Endothelial cell of umbilical vein (primary cell): ENCODE data around the gene RASGEF1C.

ENCODE experiments used
- CTCF ChIP-seq, 2 donors: IDR thresholded peaks; 1 replicate in 1 of 2; 2 replicates in 1 of 2; pipeline ENCODE4 v1.5.1; 2011; ENCODE audit warnings: low read length in 2 of 2, mild to moderate bottlenecking in 2 of 2, moderate library complexity in 2 of 2, control low read depth in 1 of 2, inconsistent platforms in 1 of 2, low read depth in 1 of 2; ENCODE audit not compliant: insufficient read depth in 1 of 2; ENCODE audit errors: extremely low read depth in 1 of 2
- EZH2 ChIP-seq: IDR thresholded peaks from 2 replicates; pipeline ENCODE4 v1.6.1; 2012; ENCODE audit warnings: borderline replicate concordance, low read depth, mild to moderate bottlenecking, moderate library complexity, low read length, inconsistent platforms; ENCODE audit not compliant: severe bottlenecking
- FOS ChIP-seq: IDR thresholded peaks from 2 replicates; pipeline ENCODE4 v1.6.1; 2011; ENCODE audit warnings: mild to moderate bottlenecking, low read length, moderate library complexity, borderline replicate concordance; ENCODE audit not compliant: insufficient read depth
- MAX ChIP-seq: IDR thresholded peaks from 2 replicates; pipeline ENCODE4 v1.6.1; 2011; ENCODE audit not compliant: insufficient read depth, insufficient read length
- POLR2A ChIP-seq: IDR thresholded peaks from 2 replicates; pipeline ENCODE4 v1.6.1; 2012; ENCODE audit warnings: low read depth, mild to moderate bottlenecking, control low read depth, low read length
- POLR2AphosphoS5 ChIP-seq: IDR thresholded peaks from 2 replicates; pipeline ENCODE4 v1.6.1; 2012; ENCODE audit warnings: low read depth, mild to moderate bottlenecking, control low read depth, low read length, moderate library complexity; ENCODE audit not compliant: insufficient read depth

GRCh38 chr5:180217797-180218196 lies 8.8 kb upstream of the RASGEF1C start:
- no peak for TF ChIP-seq CTCF (IDR thresholded peaks at IDR 0.05; ENCODE audit: extremely low read depth in 1 of 2, insufficient read depth in 1 of 2, low read depth in 1 of 2, low read length in 2 of 2)
- TF ChIP-seq POLR2A = no peak
- TF ChIP-seq MAX = no peak
- TF ChIP-seq POLR2AphosphoS5 = no peak
- no peak for TF ChIP-seq EZH2
- TF ChIP-seq FOS = no peak
